Endodermal cell (in vitro differentiated cells): Measurements from ENCODE around the gene FADS2. TPM values are rescaled to one million over a fixed set of nuclear protein-coding genes. Genes with fewer than 3 reads are reported as not detected.

Experiments used
- DNase-seq: peaks from one replicate; pipeline ENCODE4 v3.0.0-alpha.2; 2017
- H3K27ac ChIP-seq: 2 replicates; pipeline ENCODE4 v1.5.1; 2013; ENCODE audit warnings: mild to moderate bottlenecking, low read depth, low read length, moderate library complexity
- H3K27me3 ChIP-seq: 2 replicates; pipeline ENCODE4 v1.6.1; 2013; ENCODE audit warnings: mild to moderate bottlenecking, low read length, moderate library complexity; ENCODE audit not compliant: insufficient read depth, control insufficient read depth, poor library complexity, severe bottlenecking
- H3K36me3 ChIP-seq: 2 replicates; pipeline ENCODE4 v1.7.0; 2013; ENCODE audit warnings: mild to moderate bottlenecking, low read length, moderate library complexity; ENCODE audit not compliant: control insufficient read depth, insufficient read depth
- H3K4me1 ChIP-seq: one replicate; pipeline ENCODE4 v1.7.0; 2013; ENCODE audit warnings: low read length; ENCODE audit not compliant: control insufficient read depth, insufficient read depth
- H3K4me3 ChIP-seq: 2 replicates; pipeline ENCODE4 v1.5.1; 2013; ENCODE audit warnings: mild to moderate bottlenecking, low read length, moderate library complexity
- H3K9ac ChIP-seq: 2 replicates; pipeline ENCODE4 v1.6.1; 2013; ENCODE audit warnings: mild to moderate bottlenecking, low read length, moderate library complexity; ENCODE audit not compliant: poor library complexity, severe bottlenecking; ENCODE audit errors: extremely low read depth
- H3K9me3 ChIP-seq: 2 replicates; pipeline ENCODE4 v1.6.1; 2013; ENCODE audit warnings: mild to moderate bottlenecking, low read length, moderate library complexity; ENCODE audit not compliant: control insufficient read depth
- H3K27ac Mint-ChIP-seq: 2 replicates; pipeline ENCODE4 v1.8.0; 2020; ENCODE audit warnings: mixed read lengths
- H3K27me3 Mint-ChIP-seq: 2 replicates; pipeline ENCODE4 v1.8.0; 2021; ENCODE audit warnings: mild to moderate bottlenecking, mixed read lengths; ENCODE audit not compliant: insufficient read depth
- H3K36me3 Mint-ChIP-seq: 2 replicates; pipeline ENCODE4 v1.8.0; 2020; ENCODE audit warnings: low read depth, mixed read lengths
- H3K4me1 Mint-ChIP-seq: 2 replicates; pipeline ENCODE4 v1.8.0; 2020; ENCODE audit warnings: mixed read lengths
- H3K4me3 Mint-ChIP-seq: 2 replicates; pipeline ENCODE4 v1.8.0; 2020; ENCODE audit warnings: mild to moderate bottlenecking, moderate library complexity, mixed read lengths
- H3K9me3 Mint-ChIP-seq: 2 replicates; pipeline ENCODE4 v1.8.0; 2020; ENCODE audit warnings: mild to moderate bottlenecking, mixed read lengths
- CTCF ChIP-seq: fragments of 200-600 bp; sonication (generic); conservative IDR thresholded peaks from 2 replicates; pipeline ENCODE4 v1.5.0; 2021; ENCODE audit warnings: antibody characterized with exemption, mild to moderate bottlenecking
- WGBS, 2 experiments: methylation state at CpG; one replicate each; pipeline versions ENCODE4 v1.1.5 to v1.1.7; 2013; ENCODE audit warnings: missing lambda C conversion rate in 2 of 2, mixed read lengths in 1 of 2; ENCODE audit not compliant: insufficient coverage in 1 of 2, insufficient read length in 1 of 2; 5-methylcytosine and 5-hydroxymethylcytosine counted together
- total RNA-seq, 2 donors: library from RNA; stranded (reverse); fragmentation: NEBNext Ultra II Directional in 1 of 2; extraction: Animal tissue kit (Norgen Biotek cat#: 25700) in 1 of 2; gene quantifications; 2 replicates in 1 of 2; 3 replicates in 1 of 2; pipeline ENCODE4 v1.2.1, GENCODE V29; 2021

The FADS2 gene
- total RNA-seq, 2 donors from 2014 or later = 344 to 381 TPM

DNA sequence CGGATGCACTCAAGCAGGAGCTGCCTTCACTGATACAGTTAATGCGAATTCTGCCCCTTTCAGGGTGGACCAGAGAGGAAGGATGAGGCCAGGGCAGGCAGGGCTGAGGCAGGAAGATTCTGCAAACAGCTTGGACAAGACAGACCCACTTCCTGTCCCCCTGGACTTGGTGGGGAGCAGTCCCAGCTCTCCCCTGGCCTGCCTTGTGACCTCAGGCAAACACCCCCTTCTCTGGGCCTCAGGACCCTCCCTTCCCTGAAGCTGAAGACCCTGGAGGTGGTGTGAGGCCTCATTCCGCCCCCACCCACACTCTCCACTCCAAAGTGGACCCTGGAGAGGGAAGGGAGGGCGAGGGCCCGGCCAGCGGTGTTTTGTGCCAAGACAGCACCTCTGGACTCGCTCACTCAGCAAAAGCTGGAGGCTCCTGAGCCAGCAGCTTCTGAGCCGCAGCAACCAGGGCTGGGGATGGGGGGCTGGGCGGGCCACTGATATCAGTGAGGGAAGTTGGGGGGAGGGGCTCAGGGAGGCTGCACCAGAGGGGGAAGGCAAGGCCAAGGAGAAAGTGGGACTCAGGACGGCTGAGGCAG lies 80.7 kb downstream of the FADS2 start:
- Mint-ChIP-seq H3K9me3 (no peaks in the 10 kb centered on the region), H3K4me1 (peaks cover 6% of the 10 kb centered on the region), H3K27ac (no peak overlapping the region), H3K36me3 (peaks cover 8% of the 10 kb centered on the region), H3K4me3 (no peak overlapping the region), H3K27me3 (no peaks in the 10 kb centered on the region)
- H3K4me1 ChIP-seq = peaks cover 11% of the 10 kb centered on the region
- no peaks in the 10 kb centered on the region for H3K36me3 ChIP-seq
- TF ChIP-seq CTCF = no peak
- no peak overlapping the region for H3K9ac ChIP-seq
- H3K9me3 ChIP-seq = no peaks in the 10 kb centered on the region
- no peak overlapping the region for H3K27ac ChIP-seq
- no peak for DNase-seq
- 76 to 87% methylated on average over 3 to 9 of the region's 10 CpGs for WGBS, 2 experiments
- H3K4me3 ChIP-seq = no peak overlapping the region
- no peaks in the 10 kb centered on the region for H3K27me3 ChIP-seq

DNA sequence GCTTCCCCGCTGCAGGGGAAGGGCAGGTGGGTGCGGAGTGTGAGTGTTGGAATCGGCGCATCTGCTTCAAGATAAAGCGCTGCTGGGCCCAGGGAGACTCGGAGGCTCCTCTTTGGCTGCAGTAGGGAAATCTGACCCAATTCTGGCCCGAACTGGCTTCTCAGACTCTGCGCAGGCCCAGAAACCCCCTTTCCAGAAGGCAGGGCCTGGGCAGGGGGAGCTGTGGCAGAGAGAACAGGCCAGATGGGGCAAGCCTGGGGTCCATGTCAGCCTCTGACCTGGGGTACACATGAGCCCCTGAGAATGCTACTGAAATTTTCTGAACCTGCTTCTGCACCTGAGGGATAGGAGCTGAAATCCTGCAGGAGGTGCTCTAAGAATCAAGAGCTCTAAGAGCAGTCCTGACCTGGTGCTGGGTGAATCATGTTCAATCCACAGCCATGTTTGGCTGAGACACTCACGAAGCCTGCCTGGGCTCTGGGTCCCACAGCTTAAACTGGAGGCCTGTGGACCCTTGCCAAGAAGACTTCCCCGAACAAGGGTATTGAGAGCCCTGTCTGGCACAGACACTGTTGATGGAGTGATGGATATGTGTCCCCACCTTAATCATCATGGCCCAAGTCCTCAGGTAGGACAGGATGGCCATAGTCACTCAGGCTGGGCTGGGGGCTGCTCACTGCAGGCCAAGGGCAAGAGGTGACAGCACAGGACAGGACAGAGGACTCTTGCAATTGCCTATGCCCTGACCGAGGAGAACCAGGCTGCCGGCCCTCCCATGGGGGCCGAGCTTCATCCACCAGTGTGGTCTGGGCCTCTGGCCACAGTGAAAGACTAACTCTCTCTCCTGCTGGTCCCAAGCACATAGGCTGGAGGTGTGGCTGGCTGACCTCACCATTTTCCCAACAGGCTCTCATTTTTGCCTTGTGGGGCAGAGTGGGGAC lies 82.4 kb downstream of the FADS2 start:
- peak; percentile 41 for DNase-seq
- H3K9ac ChIP-seq = no peak overlapping the region
- peaks cover 6% of the 10 kb centered on the region for H3K36me3 Mint-ChIP-seq
- no peak overlapping the region for H3K4me3 ChIP-seq
- peaks cover 11% of the 10 kb centered on the region for H3K4me1 ChIP-seq
- H3K36me3 ChIP-seq = no peaks in the 10 kb centered on the region
- H3K4me1 Mint-ChIP-seq = no peaks in the 10 kb centered on the region
- peaks cover 2% of the 10 kb centered on the region for H3K27me3 Mint-ChIP-seq
- H3K27me3 ChIP-seq = no peaks in the 10 kb centered on the region
- no peak for TF ChIP-seq CTCF
- no peaks in the 10 kb centered on the region for H3K9me3 ChIP-seq
- no peaks in the 10 kb centered on the region for H3K9me3 Mint-ChIP-seq
- H3K27ac ChIP-seq = no peak overlapping the region
- no peak overlapping the region for H3K4me3 Mint-ChIP-seq
- H3K27ac Mint-ChIP-seq = no peak overlapping the region
- WGBS, 2 experiments = 92 to 98% methylated on average over 7 to 13 of the region's 13 CpGs

- H3K27me3 Mint-ChIP-seq = peaks cover 2% of the 10 kb centered on the region
- H3K36me3 ChIP-seq = no peaks in the 10 kb centered on the region
- DNase-seq = no peak
- H3K36me3 Mint-ChIP-seq = peaks cover 6% of the 10 kb centered on the region
- no peaks in the 10 kb centered on the region for H3K27me3 ChIP-seq
- no peak overlapping the region for H3K27ac ChIP-seq
- peaks cover 11% of the 10 kb centered on the region for H3K4me1 ChIP-seq
- no peaks in the 10 kb centered on the region for H3K9me3 ChIP-seq
- no peak overlapping the region for H3K9ac ChIP-seq
- 88 to 90% methylated on average over 2 to 7 of the region's 7 CpGs for WGBS, 2 experiments
- TF ChIP-seq CTCF = no peak
- H3K27ac Mint-ChIP-seq = no peak overlapping the region
- H3K9me3 Mint-ChIP-seq = no peaks in the 10 kb centered on the region
- H3K4me3 Mint-ChIP-seq = no peak overlapping the region
- no peak overlapping the region for H3K4me3 ChIP-seq
- H3K4me1 Mint-ChIP-seq = peaks cover under 1% of the 10 kb centered on the region
Observed at GRCh38 chr11:61911128-61911700, 83.1 kb downstream of the FADS2 start.
